ENCODE data around the gene SLC8A3. TPM values are rescaled to one million over a fixed set of nuclear protein-coding genes. Genes with fewer than 3 reads are reported as not detected.

Gene SLC8A3
- total and polyA plus RNA-seq, 3 donors from 2014 or later, result 0.39 to 0.61 (median 0.43) TPM

- DNase-seq, result no peak
- no peak for TF ChIP-seq CTCF (IDR thresholded peaks at IDR 0.05)
- no peak for TF ChIP-seq POLR2A (IDR thresholded peaks at IDR 0.05)
- 75% methylated on average over 9 of the region's 9 CpGs for WGBS, 2 donors
- no peaks in the 10 kb centered on the region for H3K4me1 ChIP-seq
- H3K4me3 ChIP-seq, result no peak overlapping the region
- H3K27me3 ChIP-seq, result no peaks in the 10 kb centered on the region
- intact Hi-C loops (cut with DNase I; ENCODE audit: low total_unique reads), result no loop called here
- no peaks in the 10 kb centered on the region for H3K36me3 ChIP-seq (ENCODE audit: low read depth, missing control alignments)
- no peaks in the 10 kb centered on the region for H3K9me3 ChIP-seq
- no peak overlapping the region for H3K27ac ChIP-seq
Measured at GRCh38 chr14:70032016-70032415, 156.7 kb downstream of the SLC8A3 start.

GRCh38 chr14:70029296-70030132, 159.2 kb downstream of the SLC8A3 start:
- Histone ChIP-seq H3K27ac (no peak overlapping the region), H3K4me3 (no peak overlapping the region), H3K9me3 (no peaks in the 10 kb centered on the region), H3K36me3 (ENCODE audit: low read depth, missing control alignments) (no peaks in the 10 kb centered on the region), H3K4me1 (no peaks in the 10 kb centered on the region), H3K27me3 (no peaks in the 10 kb centered on the region)
- intact Hi-C loops (cut with DNase I; ENCODE audit: low total_unique reads), result loop anchor here (5.0 kb wide), 1 partner anchor 212 kb away; no protein-coding TSS in a partner anchor
- 62 to 77% methylated on average over 5 to 6 of the region's 6 CpGs for WGBS, 2 donors
- no peak for DNase-seq
- TF ChIP-seq POLR2A (IDR thresholded peaks at IDR 0.05) (no peak), CTCF (IDR thresholded peaks at IDR 0.05) (no peak)

- no peak overlapping the region for H3K4me3 ChIP-seq
- H3K27ac ChIP-seq, result no peak overlapping the region
- TF ChIP-seq CTCF (IDR thresholded peaks at IDR 0.05) (peak; percentile 81 to 89 (median 81)), POLR2A (IDR thresholded peaks at IDR 0.05) (no peak)
- no peaks in the 10 kb centered on the region for H3K36me3 ChIP-seq (ENCODE audit: low read depth, missing control alignments)
- WGBS, 2 donors, result 44 to 52% methylated on average over 16 to 17 of the region's 17 CpGs
- intact Hi-C loops (cut with DNase I; ENCODE audit: low total_unique reads), result loop anchor here (5.0 kb wide), 1 partner anchor 211 kb away; no protein-coding TSS in a partner anchor
- peak; percentile 82 for DNase-seq
- H3K9me3 ChIP-seq, result no peaks in the 10 kb centered on the region
- no peaks in the 10 kb centered on the region for H3K27me3 ChIP-seq
- no peaks in the 10 kb centered on the region for H3K4me1 ChIP-seq
Measured at GRCh38 chr14:70027785-70028428, 160.8 kb downstream of the SLC8A3 start.

- 0 to 100% methylated on average over 1 of the region's 1 CpG for WGBS, 2 donors
- DNase-seq, result no peak
- Histone ChIP-seq H3K9me3 (no peaks in the 10 kb centered on the region), H3K4me3 (no peak overlapping the region), H3K4me1 (peaks cover 28% of the 10 kb centered on the region), H3K27ac (no peak overlapping the region), H3K27me3 (no peaks in the 10 kb centered on the region), H3K36me3 (ENCODE audit: low read depth, missing control alignments) (no peaks in the 10 kb centered on the region)
- intact Hi-C loops (cut with DNase I; ENCODE audit: low total_unique reads), result no loop called here
- no peak for TF ChIP-seq POLR2A (IDR thresholded peaks at IDR 0.05)
- no peak for TF ChIP-seq CTCF (IDR thresholded peaks at IDR 0.05)
Measured at GRCh38 chr14:70023871-70024270, 164.9 kb downstream of the SLC8A3 start.
